Activated gamma-delta T cell treated with Interleukin-2 at 50 U/mL for 16 hours (primary cell): ENCODE data around the gene LIG3.
"Not testable (repeated sequence)": the region's sequence is repeated elsewhere in the genome, so short reads cannot be mapped to it uniquely, and the experiment has no call there.

Experiments
- DNase-seq: peaks from one replicate; pipeline ENCODE4 v3.0.0-alpha.2; 2020

Gene LIG3

GRCh38 chr17:35000965-35001364 is 20.7 kb downstream of the LIG3 start:
- not testable (repeated sequence) for DNase-seq

- no peak for DNase-seq
These were observed 21.2 kb downstream of the LIG3 start for GRCh38 chr17:35001549-35001948.

- no peak for DNase-seq
These were observed 22.7 kb downstream of the LIG3 start for GRCh38 chr17:35002876-35003551.

- no peak for DNase-seq
These were observed 23.5 kb downstream of the LIG3 start for GRCh38 chr17:35003778-35004177.

- no peak for DNase-seq
These were observed 26.0 kb downstream of the LIG3 start for GRCh38 chr17:35006345-35006744.

- no peak for DNase-seq
These were observed 26.6 kb downstream of the LIG3 start for GRCh38 chr17:35006961-35007360.

GRCh38 chr17:35010093-35010492 is 29.8 kb downstream of the LIG3 start:
- no peak for DNase-seq

- DNase-seq: no peak
These were observed 31.4 kb downstream of the LIG3 start for GRCh38 chr17:35011671-35012216.

- no peak for DNase-seq
These were observed 36.1 kb downstream of the LIG3 start for GRCh38 chr17:35016369-35016768.

- DNase-seq: no peak
These were observed 36.7 kb downstream of the LIG3 start for GRCh38 chr17:35017021-35017420.

- no peak for DNase-seq
These were observed 38.5 kb downstream of the LIG3 start for GRCh38 chr17:35018814-35019213.

- no peak for DNase-seq
These were observed 39.3 kb downstream of the LIG3 start for GRCh38 chr17:35019386-35020179.

GRCh38 chr17:35021520-35022380 is 41.4 kb downstream of the LIG3 start:
- no peak for DNase-seq

GRCh38 chr17:35022536-35023063 is 42.3 kb downstream of the LIG3 start:
- DNase-seq: peak; percentile 77

- DNase-seq: no peak
These were observed 43.2 kb downstream of the LIG3 start for GRCh38 chr17:35023538-35023937.

- no peak for DNase-seq
These were observed 45.2 kb downstream of the LIG3 start for GRCh38 chr17:35025541-35025940.

GRCh38 chr17:35028097-35028496 is 47.8 kb downstream of the LIG3 start:
- DNase-seq: not testable (repeated sequence)

- no peak for DNase-seq
These were observed 48.4 kb downstream of the LIG3 start for GRCh38 chr17:35028531-35029262.

GRCh38 chr17:35030780-35031179 is 50.5 kb downstream of the LIG3 start:
- no peak for DNase-seq

- no peak for DNase-seq
These were observed 58.1 kb downstream of the LIG3 start for GRCh38 chr17:35038453-35038852.

- no peak for DNase-seq
These were observed 61.1 kb downstream of the LIG3 start for GRCh38 chr17:35041390-35041789.

- DNase-seq: no peak
These were observed 63.9 kb downstream of the LIG3 start for GRCh38 chr17:35044181-35044580.
